ENCODE results near the gene PTPDC1. TPM values are rescaled to one million over a fixed set of nuclear protein-coding genes. Genes with fewer than 3 reads are reported as not detected.

The PTPDC1 gene
- total and polyA plus RNA-seq, 2 of the 4 experiments (the other 2 are of a cell fraction), result 3.9 to 6.1 TPM

- Histone ChIP-seq H2AFZ (replicated peaks; ENCODE audit: low read length, poor library complexity) (peak overlapping the region; percentile 78), H3K4me3 (ENCODE audit: insufficient read depth, low read depth, low read length) (no peak overlapping the region), H3K79me1 (ENCODE audit: low read depth in 1 of 2, low read length in 2 of 2) (peaks cover 0 to 5% of the 10 kb centered on the region in 2 experiments; a peak in 2 of 4 replicates), H3K9ac (ENCODE audit: low read depth, low read length) (no peak overlapping the region), H2BK5ac (ENCODE audit: low read depth, low read length, poor library complexity, severe bottlenecking) (peak overlapping the region; percentile 54), H2BK20ac (ENCODE audit: low read depth, low read length) (peak overlapping the region; percentile 79; the same call in 1 of the 2 replicates), H3K36me3 (ENCODE audit: control insufficient read depth, insufficient read depth, low read length) (no peaks in the 10 kb centered on the region), H2BK15ac (ENCODE audit: low read depth, low read length) (no peak overlapping the region), H3K27me3 (ENCODE audit: control insufficient read depth, insufficient read depth, low read length) (no peaks in the 10 kb centered on the region), H3K4me2 (ENCODE audit: low read depth, low read length) (peak overlapping the region; percentile 44; the same call in 1 of the 2 replicates), H4K8ac (ENCODE audit: low read depth in 2 of 2, low read length in 2 of 2) (peak overlapping the region in 1 of 2 experiments; percentile 47; a peak in 1 of 4 replicates), H3K14ac (replicated peaks; ENCODE audit: low read depth, low read length) (0 out of 2 replicates have a peak overlapping the region, but pooled peaks have one; percentile 14), H3K9me1 (ENCODE audit: insufficient read depth, low read length) (no peaks in the 10 kb centered on the region; the same call in 1 of the 2 replicates), H3K4me1 (ENCODE audit: control insufficient read depth, insufficient read depth, low read length) (no peaks in the 10 kb centered on the region), H2AK9ac (replicated peaks; ENCODE audit: low read depth, low read length, poor library complexity) (no peak overlapping the region), H4K20me1 (ENCODE audit: insufficient read depth, low read length) (no peaks in the 10 kb centered on the region), H3K18ac (ENCODE audit: low read depth, low read length) (no peak overlapping the region), H3K4ac (ENCODE audit: low read depth, low read length) (no peak overlapping the region; the same call in 1 of the 2 replicates), H4K91ac (ENCODE audit: insufficient read depth, low read depth, low read length) (no peak overlapping the region), H2AK5ac (ENCODE audit: low read depth, low read length) (0 out of 2 replicates have a peak overlapping the region, but pooled peaks have one; percentile 62), H3K56ac (ENCODE audit: extremely low read depth, insufficient read depth, low read length) (no peak overlapping the region), H3K27ac (ENCODE audit: insufficient read depth, low read length) (no peak overlapping the region), H2BK120ac (ENCODE audit: low read depth, low read length) (no peak overlapping the region; the same call in 1 of the 2 replicates), H3K23ac (ENCODE audit: low read depth, low read length) (no peak overlapping the region), H4K5ac (ENCODE audit: low read depth, low read length) (no peak overlapping the region), H3K9me3 (ENCODE audit: control insufficient read depth, insufficient read depth, low read length) (peaks cover 2% of the 10 kb centered on the region; the same call in 1 of the 2 replicates)
- in situ Hi-C loops (cut with MboI; ENCODE audit: low sequenced_read_pairs), result no loop called here
- TF ChIP-seq CTCF (conservative IDR thresholded peaks at IDR 0.05; ENCODE audit: low read depth, low read length) (peak; percentile 80), SMC3 (IDR thresholded peaks at IDR 0.05; ENCODE audit: low read depth, low read length) (peak; percentile 94), RAD21 (IDR thresholded peaks at IDR 0.05; ENCODE audit: low read length) (peak; percentile 87), MAZ (IDR thresholded peaks at IDR 0.05; ENCODE audit: borderline replicate concordance, low read depth, low read length) (no peak)
- ATAC-seq (ENCODE audit: low read depth), result peak; percentile 95
- 21% methylated on average over 2 of the region's 2 CpGs; no CpG with 5 or more reads in 1 of the 2 experiments for WGBS, 2 experiments (ENCODE audit: extremely low coverage in 2 of 2, insufficient read length in 1 of 2)
- DNase-seq, result peak; percentile 89
- intact Hi-C loops (cut with micrococcal nuclease), result loop anchor here (1.0 to 2.0 kb wide), 2 partner anchors 101 to 148 kb away; no protein-coding TSS in a partner anchor
- ChIA-PET POLR2A (ENCODE audit: unreplicated experiment) (no interaction called here), CTCF (interaction anchor here (1.1 to 1.4 kb wide), 6 partner anchors 9 to 148 kb away, joined by 3 to 8 read pairs (median 4); no protein-coding TSS in a partner anchor)
- dilution Hi-C loops (cut with HindIII; ENCODE audit: low sequenced_read_pairs, unreplicated experiment), result no loop called here
- no TSS peak for BruUV-seq (replicated peaks)
Observed at GRCh38 chr9:94065535-94065961, 18.7 kb upstream of the PTPDC1 start.
